ENCODE results near the gene REV3L. TPM values are rescaled to one million over a fixed set of nuclear protein-coding genes. Genes with fewer than 3 reads are reported as not detected.

The REV3L gene
- total and polyA plus RNA-seq, 2 donors (not counting 1 experiment from before 2014, with no cell fraction given), result 4.7 to 37.9 TPM

- no peaks in the 10 kb centered on the region for H4K20me1 ChIP-seq (ENCODE audit: control insufficient read depth, insufficient read depth, low read length, poor library complexity, severe bottlenecking)
- ChIA-PET POLR2A (no interaction called here), CTCF (no interaction called here)
- ATAC-seq (ENCODE audit: low read depth), result no peak
- H2AFZ ChIP-seq (ENCODE audit: insufficient read depth, low read depth, low read length, poor library complexity, severe bottlenecking), result no peak overlapping the region
- H3K4me3 ChIP-seq (ENCODE audit: control extremely low read depth in 1 of 5, extremely low read depth in 1 of 5, insufficient read depth in 1 of 5, low read depth in 2 of 5, low read length in 4 of 5), result no peak overlapping the region
- Mint-ChIP-seq H3K27ac (no peak overlapping the region), H3K4me3 (no peak overlapping the region), H3K4me1 (no peaks in the 10 kb centered on the region), H3K9me3 (ENCODE audit: insufficient read depth) (no peaks in the 10 kb centered on the region), H3K27me3 (no peaks in the 10 kb centered on the region)
- no peaks in the 10 kb centered on the region for H3K27me3 ChIP-seq (replicated peaks in 1 of 4; ENCODE audit: control extremely low read depth in 1 of 4, control insufficient read depth in 3 of 4, insufficient read depth in 4 of 4, low read length in 3 of 4)
- TF ChIP-seq CTCF (IDR thresholded peaks at IDR 0.05), result no peak
- no peak for TF ChIP-seq EZH2 (IDR thresholded peaks at IDR 0.05; ENCODE audit: borderline replicate concordance, insufficient read depth, low read depth, low read length, poor library complexity, severe bottlenecking)
- peaks cover 11 to 27% of the 10 kb centered on the region in 2 experiments for H3K36me3 ChIP-seq (replicated peaks in 1 of 2; ENCODE audit: control extremely low read depth in 1 of 2, control insufficient read depth in 1 of 2, extremely low read depth in 1 of 2, insufficient read depth in 2 of 2, low read length in 1 of 2)
- H3K79me2 ChIP-seq (ENCODE audit: control insufficient read depth, insufficient read depth, low read length), result no peaks in the 10 kb centered on the region
- DNase-seq, result no peak
- no peak overlapping the region for H3K9ac ChIP-seq (ENCODE audit: low read length)
- H3K9me3 ChIP-seq (ENCODE audit: control extremely low read depth in 1 of 3, control insufficient read depth in 2 of 3, insufficient read depth in 1 of 3, low read length in 2 of 3), result no peaks in the 10 kb centered on the region
- no peak overlapping the region for H3K4me2 ChIP-seq (replicated peaks; ENCODE audit: low read depth, low read length, poor library complexity, severe bottlenecking)
- H3K27ac ChIP-seq (ENCODE audit: low read length in 2 of 2), result no peak overlapping the region
- H3K4me1 ChIP-seq (ENCODE audit: control insufficient read depth in 2 of 2, insufficient read depth in 2 of 2, low read length in 2 of 2), result no peaks in the 10 kb centered on the region
- intact Hi-C loops (cut with micrococcal nuclease), result no loop called here
- WGBS (ENCODE audit: insufficient coverage), result no CpG with 5 or more reads among the region's 3 CpGs
These were observed 153.0 kb downstream of the REV3L start for GRCh38 chr6:111329882-111330633.

- Mint-ChIP-seq H3K4me3 (no peak overlapping the region), H3K27ac (no peak overlapping the region), H3K27me3 (no peaks in the 10 kb centered on the region), H3K9me3 (ENCODE audit: insufficient read depth) (no peaks in the 10 kb centered on the region), H3K4me1 (no peaks in the 10 kb centered on the region)
- Histone ChIP-seq H2AFZ (ENCODE audit: insufficient read depth, low read depth, low read length, poor library complexity, severe bottlenecking) (no peak overlapping the region), H3K4me2 (replicated peaks; ENCODE audit: low read depth, low read length, poor library complexity, severe bottlenecking) (no peak overlapping the region), H4K20me1 (ENCODE audit: control insufficient read depth, insufficient read depth, low read length, poor library complexity, severe bottlenecking) (no peaks in the 10 kb centered on the region), H3K4me3 (ENCODE audit: control extremely low read depth in 1 of 5, extremely low read depth in 1 of 5, insufficient read depth in 1 of 5, low read depth in 2 of 5, low read length in 4 of 5) (no peak overlapping the region), H3K4me1 (ENCODE audit: control insufficient read depth in 2 of 2, insufficient read depth in 2 of 2, low read length in 2 of 2) (no peaks in the 10 kb centered on the region), H3K27ac (ENCODE audit: low read length in 2 of 2) (no peak overlapping the region), H3K9ac (ENCODE audit: low read length) (no peak overlapping the region), H3K27me3 (replicated peaks in 1 of 4; ENCODE audit: control extremely low read depth in 1 of 4, control insufficient read depth in 3 of 4, insufficient read depth in 4 of 4, low read length in 3 of 4) (no peaks in the 10 kb centered on the region), H3K79me2 (ENCODE audit: control insufficient read depth, insufficient read depth, low read length) (no peaks in the 10 kb centered on the region), H3K9me3 (ENCODE audit: control extremely low read depth in 1 of 3, control insufficient read depth in 2 of 3, insufficient read depth in 1 of 3, low read length in 2 of 3) (no peaks in the 10 kb centered on the region), H3K36me3 (replicated peaks in 1 of 2; ENCODE audit: control extremely low read depth in 1 of 2, control insufficient read depth in 1 of 2, extremely low read depth in 1 of 2, insufficient read depth in 2 of 2, low read length in 1 of 2) (peaks cover 6 to 28% of the 10 kb centered on the region in 2 experiments)
- no peak for TF ChIP-seq CTCF (IDR thresholded peaks at IDR 0.05)
- no peak for TF ChIP-seq EZH2 (IDR thresholded peaks at IDR 0.05; ENCODE audit: borderline replicate concordance, insufficient read depth, low read depth, low read length, poor library complexity, severe bottlenecking)
- ATAC-seq (ENCODE audit: low read depth), result no peak
- CTCF ChIA-PET, result no interaction called here
- no CpG with 5 or more reads among the region's 3 CpGs for WGBS (ENCODE audit: insufficient coverage)
- POLR2A ChIA-PET, result interaction anchor here (0.8 kb wide), 1 partner anchor 12 kb away, joined by 6 read pairs; no protein-coding TSS in a partner anchor
- no peak for DNase-seq
- intact Hi-C loops (cut with micrococcal nuclease), result no loop called here
These were observed 156.5 kb downstream of the REV3L start for GRCh38 chr6:111326563-111326962.
